H9 (cell line): ENCODE measurements around the gene MS4A15. TPM values are rescaled to one million over a fixed set of nuclear protein-coding genes. Genes with fewer than 3 reads are reported as not detected.
"Not testable (repeated sequence)": the region's sequence is repeated elsewhere in the genome, so short reads cannot be mapped to it uniquely, and the experiment has no call there.

Source experiments
- DNase-seq: peaks from one replicate; pipeline ENCODE4 v3.0.0-alpha.2; 2017
- H2AFZ ChIP-seq: one replicate; pipeline ENCODE4 v1.6.1; 2013; ENCODE audit warnings: mild to moderate bottlenecking, low read length, control low read depth, moderate library complexity
- H2AK5ac ChIP-seq: 2 replicates; pipeline ENCODE4 v1.6.1; 2013; ENCODE audit warnings: low read length, control low read depth, mixed read lengths; ENCODE audit not compliant: insufficient read length
- H2BK120ac ChIP-seq: one replicate; pipeline ENCODE4 v1.6.1; 2013; ENCODE audit warnings: low read depth, mild to moderate bottlenecking, low read length, control low read depth, inconsistent platforms; ENCODE audit not compliant: poor library complexity, severe bottlenecking
- H2BK12ac ChIP-seq: 2 replicates; pipeline ENCODE4 v1.6.1; 2013; ENCODE audit warnings: low read length, control low read depth, mixed read lengths, low read depth; ENCODE audit not compliant: insufficient read length
- H2BK15ac ChIP-seq: 2 replicates; pipeline ENCODE4 v1.6.1; 2013; ENCODE audit warnings: low read depth, low read length, control low read depth
- H2BK20ac ChIP-seq: one replicate; pipeline ENCODE4 v1.6.1; 2013; ENCODE audit warnings: low read depth, mild to moderate bottlenecking, low read length, control low read depth, inconsistent platforms; ENCODE audit not compliant: poor library complexity, severe bottlenecking
- H2BK5ac ChIP-seq: 2 replicates; pipeline ENCODE4 v1.6.1; 2013; ENCODE audit warnings: low read length, control low read depth, mixed read lengths; ENCODE audit not compliant: insufficient read length
- H3K14ac ChIP-seq: 2 replicates; pipeline ENCODE4 v1.6.1; 2013; ENCODE audit warnings: low read length, control low read depth; ENCODE audit not compliant: insufficient read depth
- H3K18ac ChIP-seq: 2 replicates; pipeline ENCODE4 v1.6.1; 2013; ENCODE audit warnings: low read depth, mild to moderate bottlenecking, mixed read lengths, low read length, control low read depth; ENCODE audit not compliant: insufficient read length
- H3K23ac ChIP-seq: 2 replicates; pipeline ENCODE4 v1.6.1; 2013; ENCODE audit warnings: low read length, control low read depth, mixed read lengths, low read depth; ENCODE audit not compliant: insufficient read length
- H3K23me2 ChIP-seq: 2 replicates; pipeline ENCODE4 v1.6.1; 2013; ENCODE audit warnings: low read depth, mild to moderate bottlenecking, mixed read lengths, low read length, control low read depth; ENCODE audit not compliant: insufficient read length, poor library complexity, severe bottlenecking
- H3K27ac ChIP-seq: 2 replicates; pipeline ENCODE4 v1.5.1; 2013; ENCODE audit warnings: low read length, control low read depth, mixed read lengths, low read depth; ENCODE audit not compliant: insufficient read length
- H3K27me3 ChIP-seq: 2 replicates; pipeline ENCODE4 v1.6.1; 2013; ENCODE audit warnings: low read length, control low read depth, inconsistent platforms; ENCODE audit not compliant: insufficient read depth
- H3K4ac ChIP-seq: 2 replicates; pipeline ENCODE4 v1.6.1; 2013; ENCODE audit warnings: low read depth, mild to moderate bottlenecking, control low read depth, inconsistent platforms, low read length, moderate library complexity
- H3K4me1 ChIP-seq: 2 replicates; pipeline ENCODE4 v1.6.1; 2013; ENCODE audit warnings: low read length, control low read depth, inconsistent platforms; ENCODE audit not compliant: insufficient read depth
- H3K4me2 ChIP-seq: 2 replicates; pipeline ENCODE4 v1.6.1; 2013; ENCODE audit warnings: low read length, control low read depth, mixed read lengths; ENCODE audit not compliant: insufficient read length, insufficient read depth
- H3K56ac ChIP-seq: 2 replicates; pipeline ENCODE4 v1.6.1; 2013; ENCODE audit warnings: low read depth, mild to moderate bottlenecking, mixed read lengths, low read length, control low read depth; ENCODE audit not compliant: insufficient read length
- H3K79me1 ChIP-seq: 2 replicates; pipeline ENCODE4 v1.6.1; 2013; ENCODE audit warnings: low read depth, mild to moderate bottlenecking, moderate library complexity, low read length, control low read depth, inconsistent platforms; ENCODE audit not compliant: insufficient read depth, poor library complexity, severe bottlenecking
- H3K79me2 ChIP-seq: 2 replicates; pipeline ENCODE4 v1.6.1; 2013; ENCODE audit warnings: low read length, control low read depth, inconsistent platforms; ENCODE audit not compliant: insufficient read depth
- H3K9ac ChIP-seq: 2 replicates; pipeline ENCODE4 v1.6.1; 2013; ENCODE audit warnings: low read length, control low read depth, mixed read lengths; ENCODE audit not compliant: insufficient read length; ENCODE audit errors: extremely low read depth
- H3K9me3 ChIP-seq: one replicate; pipeline ENCODE4 v1.6.1; 2013; ENCODE audit warnings: low read depth, low read length, inconsistent platforms; ENCODE audit not compliant: control insufficient read depth
- H3T11ph ChIP-seq: one replicate; pipeline ENCODE4 v1.6.1; 2013; ENCODE audit warnings: mild to moderate bottlenecking, low read length, control low read depth, inconsistent platforms
- H4K20me1 ChIP-seq: one replicate; pipeline ENCODE4 v1.6.1; 2013; ENCODE audit not compliant: control insufficient read depth, insufficient read length, insufficient read depth
- H4K5ac ChIP-seq: 2 replicates; pipeline ENCODE4 v1.6.1; 2013; ENCODE audit warnings: low read depth, mild to moderate bottlenecking, mixed read lengths, low read length, control low read depth; ENCODE audit not compliant: insufficient read length
- H4K8ac ChIP-seq: replicated peaks from 2 replicates; pipeline ENCODE4 v1.6.1; 2013; ENCODE audit warnings: low read length, control low read depth, mixed read lengths, low read depth; ENCODE audit not compliant: insufficient read length
- H4K91ac ChIP-seq: 2 replicates; pipeline ENCODE4 v1.6.1; 2013; ENCODE audit warnings: low read depth, mild to moderate bottlenecking, moderate library complexity, mixed read lengths, low read length, control low read depth; ENCODE audit not compliant: insufficient read length
- H3K27ac Mint-ChIP-seq, 3 experiments: 2 replicates in 2 of 3; 3 replicates in 1 of 3; pipeline ENCODE4 v1.8.0; 2020 to 2021; ENCODE audit warnings: mixed read lengths in 3 of 3, mild to moderate bottlenecking in 1 of 3, moderate library complexity in 1 of 3
- H3K27me3 Mint-ChIP-seq: 2 replicates; pipeline ENCODE4 v1.8.0; 2021; ENCODE audit warnings: low read depth, mild to moderate bottlenecking, moderate library complexity, mixed read lengths
- H3K36me3 Mint-ChIP-seq, 3 experiments: 2 replicates in 2 of 3; 3 replicates in 1 of 3; pipeline ENCODE4 v1.8.0; 2020 to 2021; ENCODE audit warnings: low read depth in 3 of 3, mixed read lengths in 3 of 3; ENCODE audit not compliant: insufficient read depth in 1 of 3
- H3K4me1 Mint-ChIP-seq, 2 experiments: 2 replicates each; pipeline ENCODE4 v1.8.0; 2020; ENCODE audit warnings: mixed read lengths in 2 of 2
- H3K4me3 Mint-ChIP-seq, 2 experiments: 2 replicates in 1 of 2; 3 replicates in 1 of 2; pipeline ENCODE4 v1.8.0; 2020 to 2021; ENCODE audit warnings: mild to moderate bottlenecking in 2 of 2, mixed read lengths in 2 of 2, moderate library complexity in 1 of 2
- H3K9me3 Mint-ChIP-seq, 2 experiments: 2 replicates in 1 of 2; 3 replicates in 1 of 2; pipeline ENCODE4 v1.8.0; 2020; ENCODE audit warnings: mild to moderate bottlenecking in 2 of 2, mixed read lengths in 2 of 2, moderate library complexity in 1 of 2
- WGBS: extraction: QIAGEN DNeasy Blood & Tissue Kit; methylation state at CpG from one replicate; pipeline ENCODE4 v1.1.7; 2013; ENCODE audit warnings: missing lambda C conversion rate, low lambda C conversion rate, mixed read lengths; ENCODE audit not compliant: insufficient read length; ENCODE audit errors: extremely low coverage; 5-methylcytosine and 5-hydroxymethylcytosine counted together
- total RNA-seq: library from RNA; stranded (reverse); gene quantifications from 2 replicates; pipeline ENCODE4 v1.2.1, GENCODE V29; 2021
- TF ChIP-seq, protein P1 (sequence below): fragments of 200-600 bp; sonication (generic); conservative IDR thresholded peaks from 3 replicates; pipeline ENCODE4 v1.8.0; 2021; ENCODE audit warnings: antibody characterized with exemption, mild to moderate bottlenecking

Gene MS4A15
- total RNA-seq, 1 experiment from 2014 or later = 0.11 TPM

DNA sequence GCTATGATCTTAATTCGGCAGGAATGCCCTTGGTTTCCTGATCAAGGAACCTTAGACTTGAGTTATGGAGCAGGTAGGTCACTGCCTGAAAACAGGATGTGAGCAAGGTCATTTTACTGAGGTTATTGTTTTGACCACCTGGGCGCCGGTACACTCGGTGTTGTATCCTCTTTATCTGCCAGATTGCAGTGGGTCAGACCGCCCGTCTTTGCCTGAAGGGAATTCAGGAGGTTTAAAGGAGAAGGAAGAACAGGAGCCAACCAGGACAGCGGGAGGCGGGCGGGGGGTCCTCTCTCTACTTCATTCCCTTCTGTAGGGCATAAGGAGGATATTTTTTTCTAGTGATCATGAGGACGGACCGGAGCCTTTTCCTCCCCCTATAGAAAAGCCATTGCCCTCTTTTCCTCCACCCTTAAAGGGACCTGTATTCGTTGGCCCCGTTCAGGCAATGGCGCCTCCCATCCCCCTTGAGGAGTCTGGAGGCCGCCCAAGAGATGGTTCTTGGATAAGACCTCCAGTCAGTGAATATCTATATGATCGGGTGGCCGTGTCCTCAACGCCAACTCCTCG, 649 bp downstream of the MS4A15 start:
- no CpG with 5 or more reads among the region's 19 CpGs for WGBS
- peaks cover 0 to 3% of the 10 kb centered on the region in 2 experiments; a peak in 1 of 4 replicates for H3K4me1 Mint-ChIP-seq

DNA sequence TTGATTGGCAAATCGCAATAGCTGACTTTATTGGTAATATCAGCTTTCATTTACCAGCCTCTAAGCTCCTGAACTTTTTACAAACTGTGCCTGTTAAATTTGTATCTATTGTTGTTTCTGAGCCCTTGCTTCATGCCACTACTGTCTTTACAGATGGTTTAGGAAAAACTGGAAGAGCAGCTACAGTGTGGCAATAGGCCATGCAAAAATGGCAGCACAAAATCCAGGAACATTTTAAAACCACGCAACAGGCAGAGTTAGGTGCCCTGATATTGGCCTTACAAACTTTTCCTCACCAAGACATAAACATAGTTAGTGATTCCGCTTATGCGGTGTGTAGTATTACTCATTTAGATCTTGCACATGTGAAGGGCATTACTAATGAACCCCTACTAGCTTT, 2.0 kb downstream of the MS4A15 start:
- not testable (repeated sequence) for H4K20me1 ChIP-seq, H3K79me2 ChIP-seq, H3K27ac ChIP-seq, H3K79me1 ChIP-seq, H4K8ac ChIP-seq, DNase-seq, H3K4me2 ChIP-seq, H3K27me3 Mint-ChIP-seq, H3K23ac ChIP-seq, H4K5ac ChIP-seq, H2AK5ac ChIP-seq, H3K56ac ChIP-seq, H2BK15ac ChIP-seq, H2BK5ac ChIP-seq, H3K27ac Mint-ChIP-seq, H3K9me3 ChIP-seq, H3K18ac ChIP-seq, H4K91ac ChIP-seq, H3K14ac ChIP-seq, H3K36me3 Mint-ChIP-seq, H3K4ac ChIP-seq, H2BK20ac ChIP-seq, H2BK12ac ChIP-seq, H3K9me3 Mint-ChIP-seq, H3K27me3 ChIP-seq, H3K23me2 ChIP-seq, H3K4me1 ChIP-seq, H3K4me3 Mint-ChIP-seq, H3K4me1 Mint-ChIP-seq, H3T11ph ChIP-seq, H2BK120ac ChIP-seq, H3K9ac ChIP-seq, H2AFZ ChIP-seq
- no CpG with 5 or more reads among the region's 4 CpGs for WGBS

More for the DNA sequence above, 649 bp downstream of the MS4A15 start:
- H2AFZ ChIP-seq = no peak overlapping the region
- no peak overlapping the region for H2BK12ac ChIP-seq
- DNase-seq = no peak
- H2BK120ac ChIP-seq = no peak overlapping the region
- H3K27me3 Mint-ChIP-seq = peaks cover 6% of the 10 kb centered on the region; the same call in 1 of the 2 replicates
- no peak overlapping the region for H3K4me2 ChIP-seq
- H2BK20ac ChIP-seq = no peak overlapping the region
- no peak overlapping the region for H2BK5ac ChIP-seq
- H3K18ac ChIP-seq = no peak overlapping the region
- no peak overlapping the region for H3K27ac Mint-ChIP-seq
- H3K23ac ChIP-seq = no peak overlapping the region
- no peak overlapping the region for H4K91ac ChIP-seq
- H3K9me3 Mint-ChIP-seq = peaks cover 3 to 6% of the 10 kb centered on the region in 2 experiments; a peak in 3 of 5 replicates
- H3K56ac ChIP-seq = no peak overlapping the region
- H3K79me2 ChIP-seq = no peaks in the 10 kb centered on the region
- H3K9me3 ChIP-seq = no peaks in the 10 kb centered on the region
- H3K4me3 Mint-ChIP-seq = no peak overlapping the region
- H3K79me1 ChIP-seq = no peaks in the 10 kb centered on the region
- peaks cover 0 to 8% (median 0%) of the 10 kb centered on the region in 3 experiments; a peak in 2 of 7 replicates for H3K36me3 Mint-ChIP-seq
- H2BK15ac ChIP-seq = no peak overlapping the region
- no peak overlapping the region for H4K8ac ChIP-seq
- H3K9ac ChIP-seq = no peak overlapping the region
- H4K5ac ChIP-seq = no peak overlapping the region
- H3K4me1 ChIP-seq = no peaks in the 10 kb centered on the region
- no peak overlapping the region for H3K14ac ChIP-seq
- no peak overlapping the region for H3K27ac ChIP-seq
- no peak overlapping the region for H3K4ac ChIP-seq
- no peaks in the 10 kb centered on the region for H4K20me1 ChIP-seq
- TF ChIP-seq, protein P1, sequence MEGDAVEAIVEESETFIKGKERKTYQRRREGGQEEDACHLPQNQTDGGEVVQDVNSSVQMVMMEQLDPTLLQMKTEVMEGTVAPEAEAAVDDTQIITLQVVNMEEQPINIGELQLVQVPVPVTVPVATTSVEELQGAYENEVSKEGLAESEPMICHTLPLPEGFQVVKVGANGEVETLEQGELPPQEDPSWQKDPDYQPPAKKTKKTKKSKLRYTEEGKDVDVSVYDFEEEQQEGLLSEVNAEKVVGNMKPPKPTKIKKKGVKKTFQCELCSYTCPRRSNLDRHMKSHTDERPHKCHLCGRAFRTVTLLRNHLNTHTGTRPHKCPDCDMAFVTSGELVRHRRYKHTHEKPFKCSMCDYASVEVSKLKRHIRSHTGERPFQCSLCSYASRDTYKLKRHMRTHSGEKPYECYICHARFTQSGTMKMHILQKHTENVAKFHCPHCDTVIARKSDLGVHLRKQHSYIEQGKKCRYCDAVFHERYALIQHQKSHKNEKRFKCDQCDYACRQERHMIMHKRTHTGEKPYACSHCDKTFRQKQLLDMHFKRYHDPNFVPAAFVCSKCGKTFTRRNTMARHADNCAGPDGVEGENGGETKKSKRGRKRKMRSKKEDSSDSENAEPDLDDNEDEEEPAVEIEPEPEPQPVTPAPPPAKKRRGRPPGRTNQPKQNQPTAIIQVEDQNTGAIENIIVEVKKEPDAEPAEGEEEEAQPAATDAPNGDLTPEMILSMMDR = no peak
- no peaks in the 10 kb centered on the region for H3K23me2 ChIP-seq
- H3K27me3 ChIP-seq = no peaks in the 10 kb centered on the region; the same call in none of the 2 replicates
- H3T11ph ChIP-seq = no peak overlapping the region
- H2AK5ac ChIP-seq = no peak overlapping the region
